HuH-7.5 (cell line): ENCODE results near the gene DDX54.
"Not testable (repeated sequence)": the region's sequence is repeated elsewhere in the genome, so short reads cannot be mapped to it uniquely, and the experiment has no call there.

Experiments
- DNase-seq: peaks from one replicate; pipeline ENCODE4 v3.0.0; 2011; ENCODE audit warnings: low spot score

DDX54 gene

DNA sequence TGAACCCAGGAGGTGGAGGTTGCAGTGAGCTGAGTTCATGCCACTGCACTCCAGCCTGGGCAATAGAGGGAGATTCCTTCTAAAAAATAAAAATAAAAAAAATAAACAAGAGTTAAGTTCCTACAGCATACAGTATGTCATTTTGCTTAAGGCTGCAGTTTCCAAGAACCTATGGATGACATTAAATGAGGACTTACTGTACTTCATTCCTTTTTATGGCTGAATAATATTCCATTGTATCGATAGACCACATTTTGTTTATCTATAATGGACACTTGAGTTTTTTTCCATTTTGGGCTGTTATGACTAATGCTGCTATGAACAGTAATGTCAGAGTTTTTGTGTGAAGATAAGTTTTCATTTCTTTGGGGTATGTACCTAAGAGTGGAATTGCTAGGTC is 67.1 kb downstream of the DDX54 start:
- DNase-seq = no peak

DNA sequence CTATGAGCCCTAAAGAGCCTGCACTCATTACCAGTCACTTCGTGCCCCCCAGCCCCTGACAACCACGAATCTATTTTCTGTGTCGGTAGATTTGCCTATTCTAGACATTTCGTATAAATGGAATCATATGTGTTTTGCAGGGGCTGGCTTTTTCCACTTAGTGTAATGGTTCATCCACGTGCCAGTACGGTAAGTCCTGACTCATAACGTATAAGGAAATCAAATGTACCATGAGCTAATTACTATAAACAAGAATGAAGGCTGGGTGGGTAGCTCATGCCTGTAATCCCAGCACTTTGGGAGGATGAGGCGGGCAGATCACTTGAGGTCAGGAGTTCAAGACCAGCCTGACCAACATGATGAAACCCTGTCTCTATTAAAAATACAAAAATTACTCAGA is 67.6 kb downstream of the DDX54 start:
- DNase-seq = not testable (repeated sequence)

DNA sequence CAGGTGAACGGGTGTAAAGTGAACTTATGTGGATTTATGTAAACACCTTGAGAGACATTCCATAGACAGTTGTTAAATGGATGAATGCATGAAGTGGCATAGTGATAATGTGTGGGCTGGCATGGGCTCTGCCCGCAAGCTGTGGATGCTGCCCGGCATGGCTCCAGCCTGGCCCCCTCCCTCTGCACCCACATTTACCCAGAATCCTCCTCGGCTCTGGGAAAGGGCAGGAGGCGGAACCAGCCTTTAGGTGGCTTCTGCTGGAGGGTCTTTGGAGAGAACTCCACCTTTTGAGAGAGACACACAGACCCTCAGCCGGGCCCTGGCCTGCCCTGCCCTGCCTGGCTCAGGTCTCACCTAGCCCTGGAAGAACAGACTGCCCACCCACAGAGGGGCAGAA is 68.4 kb downstream of the DDX54 start:
- DNase-seq = no peak

DNA sequence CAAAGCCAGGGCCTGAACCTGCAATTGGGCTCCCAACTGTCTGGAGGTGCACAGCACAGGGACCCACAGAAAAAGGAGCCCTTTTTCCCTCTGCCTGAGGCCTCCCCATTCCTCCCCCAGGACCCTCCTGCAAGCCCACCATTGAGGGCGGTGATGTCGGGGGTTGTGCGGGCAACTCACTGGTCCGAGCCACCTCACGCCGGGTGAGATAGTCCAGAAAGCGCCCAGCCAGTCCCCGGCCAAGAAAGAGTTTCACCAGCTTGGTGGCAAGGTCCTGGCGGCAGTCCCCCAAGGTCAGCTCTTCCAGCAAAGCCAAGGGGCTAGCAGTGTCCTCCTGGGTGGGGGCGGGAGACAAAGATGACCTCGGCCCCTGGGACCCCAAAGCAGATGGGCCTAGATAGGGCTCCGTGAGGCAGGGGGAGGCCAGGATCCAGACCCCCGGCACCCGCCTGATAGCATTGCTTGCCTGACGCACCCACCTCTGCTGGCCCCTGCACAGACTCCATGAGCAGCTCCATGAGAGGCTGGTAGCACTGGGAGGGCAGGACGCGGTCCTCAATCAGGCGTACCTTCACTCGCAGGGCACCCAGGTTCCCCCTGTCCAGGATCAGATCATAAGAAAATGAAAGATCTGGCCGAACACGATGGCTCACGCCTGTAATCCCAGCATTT is 69.7 kb downstream of the DDX54 start:
- no peak for DNase-seq

DNA sequence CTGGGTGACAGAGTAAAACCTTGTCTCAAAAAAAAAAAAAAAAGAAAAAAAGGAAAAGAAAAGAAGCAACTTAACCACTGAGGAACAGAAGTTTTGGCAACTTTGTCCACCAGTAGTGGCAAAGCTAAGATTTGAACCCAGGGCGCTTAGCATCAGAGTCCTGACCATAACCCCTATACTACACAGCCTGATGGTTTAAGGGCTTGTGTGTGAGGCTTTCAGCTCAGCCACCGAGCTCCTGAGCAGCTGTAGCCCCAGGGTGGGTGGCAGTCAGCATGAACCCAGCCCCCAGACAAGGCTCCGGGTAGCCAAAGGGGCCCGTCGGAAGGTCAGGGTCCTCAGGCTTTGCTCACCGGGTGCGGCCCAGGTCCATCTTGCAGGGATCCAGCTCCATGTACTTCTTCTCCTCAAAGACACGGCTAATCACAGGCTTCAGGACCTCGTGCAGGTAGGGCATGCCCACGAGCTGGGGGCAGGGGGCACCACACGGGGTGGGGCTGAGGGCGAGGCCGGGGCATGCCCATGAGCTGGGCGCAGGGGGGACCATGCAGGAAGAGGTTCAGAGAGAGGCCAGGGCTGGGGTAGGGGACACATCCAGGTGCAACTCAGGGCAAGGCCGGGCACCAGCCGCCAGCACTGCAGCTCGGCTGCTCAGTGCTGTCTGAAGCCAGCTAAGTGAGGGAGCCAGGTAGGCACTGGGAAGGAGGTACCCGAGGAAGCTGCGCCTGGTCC is 70.7 kb downstream of the DDX54 start:
- no peak for DNase-seq

DNA sequence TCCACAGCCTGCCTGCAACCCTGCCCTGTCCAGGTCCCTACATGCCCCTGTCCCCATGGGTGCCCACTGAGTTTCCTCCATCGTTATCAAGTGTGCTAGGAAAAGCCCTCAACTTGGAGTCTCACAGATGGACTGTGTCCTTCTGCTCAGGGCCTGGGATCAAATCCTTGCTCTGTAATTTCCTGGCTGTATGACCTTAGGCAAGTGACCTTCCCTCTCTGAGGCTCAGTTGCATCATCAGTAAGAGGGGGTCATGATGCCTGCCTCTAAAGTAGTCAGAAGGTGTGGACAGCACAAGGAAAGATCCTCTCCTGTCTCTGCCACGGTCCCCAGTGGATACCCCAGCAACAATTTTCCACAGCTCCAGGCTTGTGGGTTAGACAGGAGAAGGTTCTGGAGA is 71.9 kb downstream of the DDX54 start:
- DNase-seq = no peak

DNA sequence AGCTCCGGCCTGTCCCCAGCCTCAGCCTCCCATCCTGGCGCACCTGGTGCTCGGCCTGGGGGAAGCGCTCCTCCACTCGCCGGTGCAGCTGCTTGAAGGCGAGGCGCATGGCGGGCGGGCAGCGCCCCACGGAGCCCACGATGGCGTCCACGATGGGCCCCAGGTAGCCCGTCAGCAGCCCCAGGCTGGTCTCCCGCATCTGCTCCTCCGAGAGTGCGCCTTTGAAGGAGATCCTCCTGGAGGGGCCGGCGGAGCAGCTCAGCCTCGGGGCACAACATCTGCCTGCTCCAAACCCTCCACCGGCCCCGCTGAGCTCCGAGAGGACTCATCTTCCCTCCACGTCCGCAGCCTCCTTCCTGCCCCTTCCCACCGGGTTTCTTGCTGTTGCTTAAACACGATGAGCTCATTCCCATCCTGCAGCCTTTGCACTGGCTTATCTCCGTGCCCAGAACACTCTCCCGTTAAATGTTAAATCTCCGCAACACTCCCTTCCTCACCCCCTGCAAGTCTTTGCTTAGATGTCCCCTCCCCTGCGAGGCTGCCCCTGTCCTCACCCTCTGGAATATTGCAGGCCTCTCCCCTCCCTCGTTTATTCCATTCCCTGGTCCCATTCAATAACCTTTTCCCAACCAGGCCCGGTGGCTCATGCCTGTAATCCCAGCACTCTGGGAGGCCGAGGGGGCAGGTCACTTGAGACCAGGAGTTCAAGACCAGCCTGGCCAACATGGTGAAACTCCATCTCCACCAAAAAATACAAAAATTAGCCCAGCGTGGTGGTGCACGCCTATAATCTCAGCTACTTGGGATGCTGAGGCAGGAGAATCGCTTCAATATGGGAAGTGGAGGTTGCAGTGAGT is 73.0 kb downstream of the DDX54 start:
- DNase-seq = no peak

DNA sequence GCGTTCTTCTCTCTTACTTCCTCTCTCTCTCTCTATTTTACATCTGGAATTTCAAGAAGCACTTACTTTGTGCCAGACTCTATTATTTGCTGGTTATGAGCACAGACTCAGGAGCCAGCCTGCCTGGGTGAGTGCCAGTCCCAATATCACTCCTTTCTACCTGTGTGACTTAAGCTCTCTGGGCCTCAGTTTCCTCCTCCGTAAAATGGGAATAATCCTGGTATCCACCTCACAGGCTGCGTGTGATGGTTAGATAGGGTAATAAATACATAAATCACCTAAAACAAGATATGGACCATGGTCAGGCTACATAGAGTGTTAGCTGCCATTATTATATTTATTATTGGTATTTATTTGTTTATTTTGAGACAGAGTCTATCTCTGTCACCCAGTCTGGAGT is 74.0 kb downstream of the DDX54 start:
- DNase-seq = no peak

DNA sequence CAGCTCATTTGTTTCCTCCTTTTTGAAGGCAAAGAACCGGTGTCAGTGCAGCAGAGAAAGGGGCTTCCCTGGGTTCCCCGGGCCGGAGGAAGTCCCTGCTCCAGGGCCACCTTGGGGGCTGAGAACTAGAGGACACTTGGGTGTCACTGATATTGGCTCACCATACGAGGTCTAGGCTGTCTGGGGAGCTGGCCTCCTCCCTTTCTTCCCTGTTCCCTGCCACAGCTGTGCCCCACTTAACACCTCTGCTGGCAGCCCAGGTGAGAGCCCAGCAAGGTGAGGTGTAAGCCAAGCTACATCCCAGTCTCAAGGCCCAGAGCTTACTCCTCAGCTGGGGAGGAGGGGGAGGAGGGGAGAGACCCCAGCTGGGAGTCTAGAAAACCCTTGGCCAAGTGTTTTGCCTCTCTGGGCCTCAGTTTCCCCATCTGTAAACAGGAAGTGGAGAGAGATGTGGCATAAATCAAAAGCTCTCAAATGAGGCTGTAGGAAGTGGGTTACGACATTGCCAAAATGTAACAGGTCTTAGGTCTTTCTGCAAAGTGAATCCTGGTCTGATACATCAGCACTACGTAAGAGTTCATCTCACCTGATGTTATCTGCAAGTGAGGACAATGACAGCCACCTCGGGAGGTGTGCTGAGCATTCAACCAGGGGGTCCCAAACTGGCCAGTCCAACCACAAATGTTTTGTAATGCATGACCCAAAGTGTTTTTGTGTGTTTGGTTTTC is 75.2 kb downstream of the DDX54 start:
- no peak for DNase-seq

DNA sequence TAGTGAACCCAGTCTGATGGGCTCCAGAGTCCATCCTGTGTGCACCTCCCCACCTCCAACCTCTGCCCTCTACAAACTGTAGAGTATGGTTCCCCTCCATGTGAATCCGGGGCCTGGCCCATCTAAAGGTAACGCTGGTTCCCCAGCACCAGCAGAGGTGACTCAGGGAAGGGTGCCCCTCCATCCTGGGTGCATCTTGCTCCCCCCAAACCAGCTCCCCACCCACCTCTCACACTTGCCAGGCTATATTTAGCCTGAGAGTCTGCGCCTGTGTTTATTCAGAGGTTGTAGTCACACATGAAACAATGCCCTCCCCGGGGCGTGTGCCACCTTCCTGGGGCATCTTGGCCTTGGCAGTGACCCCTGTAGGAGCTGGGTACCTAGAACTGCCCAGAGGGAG is 75.9 kb downstream of the DDX54 start:
- DNase-seq = peak; percentile 12

DNA sequence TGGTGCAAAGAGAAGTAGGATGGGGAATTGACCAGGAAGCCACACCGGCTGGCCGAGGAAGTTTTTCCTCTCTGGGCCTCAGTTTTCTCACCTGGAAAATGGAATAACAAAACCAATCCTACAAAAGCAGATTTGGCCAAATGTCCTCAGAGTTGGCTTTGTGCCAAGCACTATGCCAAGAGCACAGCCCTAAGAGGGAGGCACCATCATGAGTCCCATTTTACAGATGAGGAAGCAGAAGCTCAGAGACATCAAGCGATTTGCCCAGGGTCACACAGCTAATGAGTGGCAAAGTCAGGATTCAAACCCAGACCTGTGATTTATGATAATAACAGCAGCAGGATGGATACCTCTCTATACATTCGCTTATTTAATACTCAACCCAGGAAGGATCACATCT is 77.0 kb downstream of the DDX54 start:
- no peak for DNase-seq
